Immature natural killer cell (primary cell): ENCODE measurements around the gene GNG3. TPM values are rescaled to one million over a fixed set of nuclear protein-coding genes. Genes with fewer than 3 reads are reported as not detected.
A peak's percentile ranks its signal among the peaks of the same experiment; 100 is the strongest.
"Not testable (repeated sequence)": the region's sequence is repeated elsewhere in the genome, so short reads cannot be mapped to it uniquely, and the experiment has no call there.

Experiments
- DNase-seq, 3 donors: peaks; one replicate each; pipeline ENCODE4 v3.0.0; 2022; ENCODE audit warnings: mixed read lengths in 1 of 3
- H3K27ac Mint-ChIP-seq, 6 donors: one replicate each; pipeline ENCODE4 v1.8.0; 2020; ENCODE audit warnings: mixed read lengths in 6 of 6, mild to moderate bottlenecking in 5 of 6, inconsistent platforms in 4 of 6, moderate library complexity in 3 of 6
- H3K27me3 Mint-ChIP-seq, 3 donors: one replicate each; pipeline ENCODE4 v1.8.0; 2020 to 2021; ENCODE audit warnings: low read depth in 3 of 3, mild to moderate bottlenecking in 3 of 3, mixed read lengths in 3 of 3, moderate library complexity in 3 of 3, inconsistent platforms in 1 of 3
- H3K36me3 Mint-ChIP-seq, 3 donors: one replicate each; pipeline ENCODE4 v1.8.0; 2020; ENCODE audit warnings: mixed read lengths in 3 of 3, inconsistent platforms in 2 of 3, mild to moderate bottlenecking in 2 of 3
- H3K4me1 Mint-ChIP-seq, 2 donors: one replicate each; pipeline ENCODE4 v1.8.0; 2020; ENCODE audit warnings: inconsistent platforms in 2 of 2, mild to moderate bottlenecking in 2 of 2, mixed read lengths in 2 of 2, moderate library complexity in 1 of 2
- H3K4me3 Mint-ChIP-seq, 5 donors: one replicate each; pipeline ENCODE4 v1.8.0; 2020; ENCODE audit warnings: mild to moderate bottlenecking in 5 of 5, mixed read lengths in 5 of 5, inconsistent platforms in 3 of 5, moderate library complexity in 3 of 5
- H3K9me3 Mint-ChIP-seq, 6 donors: one replicate each; pipeline ENCODE4 v1.8.0; 2020; ENCODE audit warnings: mild to moderate bottlenecking in 6 of 6, mixed read lengths in 6 of 6, inconsistent platforms in 4 of 6, moderate library complexity in 3 of 6
- polyA plus RNA-seq, 3 donors: library from polyadenylated mRNA; unstranded; fragments of 300-500 nt; fragmentation: Illumina TruSeq; gene quantifications; one replicate each; pipeline ENCODE4 v1.2.3, GENCODE V29; 2021

The GNG3 gene
- polyA plus RNA-seq, 3 donors from 2014 or later = not detected

DNA sequence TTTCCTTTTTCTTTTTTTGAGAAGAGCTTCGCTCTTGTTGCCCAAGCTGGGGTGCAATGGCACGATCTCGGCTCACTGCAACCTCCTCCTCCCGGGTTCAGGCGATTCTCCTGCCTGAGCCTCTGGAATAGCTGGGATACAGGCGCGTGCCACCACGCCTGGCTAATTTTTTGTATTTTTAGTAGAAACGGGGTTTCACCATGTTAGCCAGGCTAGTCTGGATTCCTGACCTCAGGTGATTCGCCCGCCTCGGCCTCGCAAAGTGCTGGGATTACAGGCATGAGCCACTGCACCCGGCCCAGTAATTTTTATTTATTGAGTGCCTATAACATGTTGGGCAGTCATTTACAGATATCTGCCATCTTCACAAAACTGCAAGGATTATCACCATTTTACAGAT lies 22.6 kb downstream of the GNG3 start:
- Mint-ChIP-seq H3K27me3 (peaks cover 13 to 19% (median 15%) of the 10 kb centered on the region in 3 donors), H3K4me3 (peak overlapping the region; percentile 58 to 98 (median 95)), H3K4me1 (peaks cover 37 to 46% of the 10 kb centered on the region in 2 donors), H3K27ac (peak overlapping the region in 4 of 6 donors; percentile 21 to 57 (median 41))
- not testable (repeated sequence) for H3K36me3 Mint-ChIP-seq, DNase-seq, H3K9me3 Mint-ChIP-seq

DNA sequence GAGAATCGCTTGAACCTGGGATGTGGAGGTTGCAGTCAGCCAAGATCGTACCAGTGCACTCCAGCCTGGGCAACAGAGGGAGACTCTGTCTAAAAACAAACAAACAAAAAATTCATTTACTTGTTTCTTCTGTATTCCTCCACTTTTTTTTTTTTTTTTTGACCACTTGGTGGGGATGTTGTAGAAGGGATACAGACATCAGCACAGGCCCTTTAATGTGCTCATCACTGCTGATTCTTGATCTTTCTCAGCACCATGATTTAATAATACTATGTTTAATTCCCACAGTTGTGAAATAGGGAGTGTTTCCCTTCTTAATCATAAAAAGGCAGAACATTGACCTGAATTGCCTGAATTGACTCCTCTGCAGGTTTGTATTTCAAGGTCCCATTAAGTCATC lies 25.4 kb downstream of the GNG3 start:
- H3K36me3 Mint-ChIP-seq = peaks cover 4 to 10% (median 7%) of the 10 kb centered on the region in 3 donors
- peaks cover 23 to 33% of the 10 kb centered on the region in 2 donors for H3K4me1 Mint-ChIP-seq
- no peak for DNase-seq
- H3K4me3 Mint-ChIP-seq = no peak overlapping the region
- H3K9me3 Mint-ChIP-seq = no peaks in the 10 kb centered on the region
- peaks cover 3 to 9% (median 7%) of the 10 kb centered on the region in 3 donors for H3K27me3 Mint-ChIP-seq
- peak overlapping the region in 1 of 6 donors; percentile 18 for H3K27ac Mint-ChIP-seq

DNA sequence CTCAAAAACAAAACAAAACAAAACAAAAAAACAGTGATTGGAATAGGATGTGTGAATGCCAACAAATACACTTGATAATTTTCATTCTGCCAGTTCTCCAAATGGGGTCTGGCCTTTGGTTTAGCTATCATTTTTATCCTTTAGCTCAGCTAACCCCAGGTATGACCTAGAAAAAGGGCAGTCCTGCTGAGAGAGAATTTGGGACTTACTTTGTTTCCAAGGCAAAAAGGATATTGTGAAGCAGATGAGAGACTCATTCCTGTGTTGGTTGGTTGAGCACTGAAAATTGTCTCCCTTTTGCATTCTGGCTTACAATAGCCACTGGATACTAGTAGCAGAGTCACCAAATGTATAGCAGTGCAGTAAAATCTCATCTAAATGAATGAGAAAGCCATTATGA lies 29.7 kb downstream of the GNG3 start:
- H3K4me3 Mint-ChIP-seq = no peak overlapping the region
- peaks cover 0 to 1% (median 0%) of the 10 kb centered on the region in 3 donors for H3K27me3 Mint-ChIP-seq
- H3K27ac Mint-ChIP-seq = no peak overlapping the region
- DNase-seq = no peak
- no peaks in the 10 kb centered on the region for H3K9me3 Mint-ChIP-seq
- H3K4me1 Mint-ChIP-seq = peaks cover 2 to 7% of the 10 kb centered on the region in 2 donors
- peaks cover 14 to 24% (median 18%) of the 10 kb centered on the region in 3 donors for H3K36me3 Mint-ChIP-seq

DNA sequence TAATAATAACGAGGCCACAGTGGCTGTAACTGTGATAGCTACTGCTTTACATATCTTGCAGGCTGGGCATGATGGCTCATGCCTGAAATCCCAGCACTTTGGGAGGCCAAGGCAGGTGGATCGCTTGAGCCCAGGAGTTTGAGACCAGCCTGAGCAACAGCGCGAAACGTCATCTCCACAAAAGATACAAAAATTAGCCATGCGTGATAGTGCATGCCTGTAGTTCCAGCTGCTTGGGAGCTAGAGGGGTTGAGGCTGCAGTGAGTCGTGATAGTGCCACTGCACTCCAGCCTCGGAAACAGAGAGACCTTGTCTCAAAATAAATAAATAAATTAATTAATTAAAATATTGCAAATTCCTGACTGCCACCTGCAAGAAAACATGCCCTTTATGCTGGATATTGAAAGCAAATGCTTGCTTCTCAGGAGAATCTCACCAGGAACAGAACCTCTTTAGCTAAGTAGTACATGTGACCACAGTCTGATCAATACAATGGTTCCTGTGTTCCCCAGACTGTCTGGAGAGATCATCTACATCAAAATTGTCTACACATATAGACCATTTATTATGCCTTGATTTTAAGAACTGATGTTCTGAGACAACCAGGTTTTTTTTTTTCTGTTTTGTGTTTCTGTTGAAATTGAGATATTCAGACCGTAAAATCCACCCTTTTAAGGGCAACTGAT lies 40.1 kb downstream of the GNG3 start:
- no peak for DNase-seq
- Mint-ChIP-seq H3K4me3 (no peak overlapping the region), H3K36me3 (peaks cover 0 to 7% (median 0%) of the 10 kb centered on the region in 3 donors), H3K27me3 (no peaks in the 10 kb centered on the region), H3K4me1 (peaks cover under 1 to 5% of the 10 kb centered on the region in 2 donors), H3K9me3 (no peaks in the 10 kb centered on the region), H3K27ac (peak overlapping the region in 1 of 6 donors; percentile 35)

DNA sequence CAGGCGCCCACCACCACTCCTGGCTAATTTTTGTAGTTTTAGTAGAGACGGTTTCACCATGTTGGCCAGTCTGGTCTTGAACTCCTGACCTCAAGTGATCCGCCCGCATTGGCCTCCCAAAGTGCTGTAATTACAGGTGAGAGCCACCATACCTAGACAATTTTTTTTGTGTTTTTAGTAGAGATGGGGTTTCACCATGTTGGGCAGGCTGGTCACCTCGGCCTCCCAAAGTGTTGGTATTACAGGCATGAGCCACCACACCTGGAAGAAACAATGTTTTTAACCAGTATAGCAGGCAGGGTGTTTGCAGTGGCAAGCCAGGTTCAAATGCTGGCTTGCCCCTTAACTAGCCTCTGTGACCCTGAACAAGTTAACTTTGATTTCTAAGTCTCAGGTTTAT lies 42.5 kb downstream of the GNG3 start:
- Mint-ChIP-seq H3K4me1 (peaks cover 13 to 24% of the 10 kb centered on the region in 2 donors), H3K27ac (peak overlapping the region in 1 of 6 donors; percentile 60)
- H3K4me3 Mint-ChIP-seq, H3K9me3 Mint-ChIP-seq, DNase-seq, H3K36me3 Mint-ChIP-seq, H3K27me3 Mint-ChIP-seq: not testable (repeated sequence)

DNA sequence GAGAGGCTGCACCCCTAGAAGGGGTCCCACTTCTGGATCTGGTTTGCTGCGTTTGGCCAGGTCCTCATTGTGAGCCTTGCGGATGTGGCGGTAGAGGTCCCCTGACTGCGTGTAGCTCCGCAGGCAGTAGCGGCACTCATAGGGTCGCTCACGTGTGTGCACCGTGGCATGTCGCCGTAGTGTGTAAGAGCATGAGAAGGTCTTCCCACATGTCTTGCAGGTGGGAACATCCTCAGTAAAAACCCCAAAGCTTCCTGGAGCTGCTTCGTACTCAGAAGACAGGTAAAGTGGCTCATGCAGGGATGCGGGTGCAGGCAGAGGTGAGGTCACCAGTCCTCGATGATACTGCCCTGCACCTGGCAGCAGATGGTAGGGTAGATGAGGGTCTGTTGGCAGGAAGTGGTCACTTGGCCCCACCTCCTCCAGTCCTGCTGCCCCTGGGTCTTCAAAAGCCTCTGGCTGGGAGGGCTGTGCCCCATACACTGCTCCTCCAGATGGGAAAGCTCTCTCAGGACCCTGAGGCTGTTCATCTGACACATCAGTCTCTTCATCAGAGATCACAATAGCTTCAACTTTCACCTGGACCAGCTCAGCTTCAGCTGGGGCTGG lies 44.8 kb downstream of the GNG3 start:
- Mint-ChIP-seq H3K27me3 (peaks cover 6 to 8% (median 7%) of the 10 kb centered on the region in 3 donors), H3K4me3 (peak overlapping the region in 1 of 5 donors; percentile 100), H3K36me3 (peaks cover 0 to 7% (median 0%) of the 10 kb centered on the region in 3 donors), H3K27ac (peak overlapping the region in 2 of 6 donors; percentile 40 to 96), H3K4me1 (peaks cover 13 to 25% of the 10 kb centered on the region in 2 donors), H3K9me3 (no peaks in the 10 kb centered on the region)
- no peak for DNase-seq

DNA sequence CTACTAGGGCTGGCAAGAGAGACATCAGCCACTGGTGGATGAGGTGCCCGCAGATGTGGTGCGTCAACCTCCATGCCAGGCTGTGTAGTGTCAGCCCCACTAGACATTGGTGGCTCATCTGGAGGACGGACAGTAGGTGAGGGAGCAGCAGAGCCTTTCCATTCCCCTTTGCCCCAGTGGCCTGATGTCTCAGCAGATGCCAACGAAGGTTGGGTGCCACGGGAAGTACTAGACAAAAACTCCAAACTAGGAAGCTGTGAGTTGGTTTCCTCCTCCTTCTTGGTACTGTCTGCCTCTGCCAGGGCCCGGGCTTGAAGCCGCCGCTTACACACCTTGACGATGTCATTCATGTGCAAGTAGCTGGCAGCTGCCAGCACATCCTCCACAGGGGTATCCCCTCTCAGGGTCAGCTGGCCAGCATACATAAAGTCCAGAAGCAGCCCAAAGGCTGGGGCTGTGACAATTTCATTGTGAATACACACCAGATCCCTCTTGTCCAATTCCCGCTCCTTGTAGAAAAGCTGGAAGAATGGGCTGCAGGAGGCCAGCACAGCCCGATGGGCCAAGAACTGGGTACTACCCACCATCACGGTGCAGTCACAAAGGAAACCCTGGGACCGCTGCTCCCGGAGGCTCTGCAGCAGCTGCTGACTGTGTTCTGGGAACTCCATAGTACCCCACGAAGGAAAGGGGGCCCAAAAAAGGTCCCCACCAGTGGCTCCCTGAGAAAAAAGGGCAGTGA lies 45.7 kb downstream of the GNG3 start:
- peaks cover 0 to 7% (median 0%) of the 10 kb centered on the region in 3 donors for H3K36me3 Mint-ChIP-seq
- H3K4me1 Mint-ChIP-seq = peaks cover 13 to 25% of the 10 kb centered on the region in 2 donors
- no peaks in the 10 kb centered on the region for H3K9me3 Mint-ChIP-seq
- H3K4me3 Mint-ChIP-seq = peak overlapping the region; percentile 95 to 100 (median 97)
- DNase-seq = no peak
- peaks cover 6 to 8% (median 7%) of the 10 kb centered on the region in 3 donors for H3K27me3 Mint-ChIP-seq
- H3K27ac Mint-ChIP-seq = peak overlapping the region; percentile 96 to 100 (median 98)

DNA sequence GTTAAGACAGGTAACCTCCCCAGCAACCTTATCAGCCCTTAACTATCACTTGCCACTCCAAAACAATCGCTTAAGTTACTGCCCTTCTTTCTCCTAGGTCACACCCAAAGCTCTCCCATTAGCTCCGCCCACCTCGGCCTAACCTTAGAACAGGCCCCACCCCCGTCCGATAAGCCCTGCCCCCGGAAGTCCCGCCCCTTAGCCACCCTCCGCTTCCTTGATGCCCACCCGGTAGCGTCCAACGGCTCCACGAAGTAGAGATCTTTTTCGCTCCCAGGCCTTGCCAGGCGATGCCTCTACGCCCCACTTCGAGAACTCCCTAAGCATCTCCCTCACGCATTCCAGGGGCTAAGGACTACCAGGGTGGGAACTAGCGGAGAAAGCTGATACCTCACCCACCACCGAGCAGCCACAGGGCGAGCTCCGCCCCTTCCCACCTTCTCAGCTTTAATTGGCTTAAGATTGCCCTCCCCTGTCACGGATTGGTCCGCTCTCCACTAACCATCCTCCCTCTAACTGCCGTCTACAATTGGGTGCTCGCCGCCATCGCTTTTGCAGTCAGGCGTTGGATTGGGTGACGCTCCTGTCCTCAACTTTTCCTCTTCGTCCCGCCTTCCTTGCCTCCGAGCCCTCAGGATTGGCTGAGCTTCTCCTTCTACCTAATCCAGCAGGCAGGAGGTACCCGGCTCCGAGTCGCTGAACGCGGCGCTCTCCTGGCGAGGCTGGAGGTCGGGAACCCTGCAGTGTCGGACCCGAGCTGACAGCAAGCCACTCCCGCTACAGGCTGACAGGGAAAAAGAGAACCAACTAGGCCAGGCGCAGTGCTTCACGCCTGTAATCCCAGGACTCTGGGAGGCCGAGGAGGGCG lies 46.5 kb downstream of the GNG3 start, which contains the start of gene ZBTB3:
Gene ZBTB3, minus strand, starts transcription at position 425 of the 868 bp plus-strand sequence. CDS start 496 bp downstream, outside the sequence.
- Mint-ChIP-seq H3K27ac (peak within 1 kb of the TSS; percentile 96 to 100 (median 98)), H3K27me3 (peaks cover 6 to 8% (median 7%) of the 10 kb centered on the region in 3 donors), H3K36me3 (peaks cover 0 to 3% (median 0%) of the 10 kb centered on the region in 3 donors), H3K9me3 (no peaks in the 10 kb centered on the region), H3K4me1 (peaks cover 13 to 25% of the 10 kb centered on the region in 2 donors), H3K4me3 (peak within 1 kb of the TSS; percentile 95 to 100 (median 97))
- DNase-seq = peak; percentile 98 to 99 (median 99)

DNA sequence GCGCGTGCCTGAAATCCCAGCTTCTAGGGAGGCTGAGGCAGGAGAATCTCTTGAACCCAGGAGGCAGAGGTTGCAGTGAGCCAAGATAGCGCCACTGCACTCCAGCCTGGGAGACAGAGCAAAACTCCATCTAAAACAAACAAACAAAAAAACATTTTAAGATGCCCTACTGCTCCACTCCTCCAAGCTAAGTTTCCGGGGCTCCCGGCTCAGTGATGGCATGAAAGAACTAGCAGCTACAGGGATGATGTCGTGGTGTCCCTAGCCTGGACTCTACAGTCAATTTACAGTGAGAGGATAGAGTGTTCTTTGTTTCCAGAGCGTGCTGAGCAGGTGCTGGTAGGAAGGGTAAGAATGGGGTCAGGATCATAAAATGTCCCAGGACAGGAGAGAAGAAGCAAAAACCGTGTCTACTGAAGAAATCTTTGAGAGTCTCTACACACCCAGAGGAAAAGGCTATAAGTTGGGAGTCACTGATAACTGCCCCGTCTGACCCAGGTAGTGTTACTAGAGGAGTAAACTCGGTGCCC lies 47.7 kb downstream of the GNG3 start:
- Mint-ChIP-seq H3K4me1 (peaks cover 13 to 22% of the 10 kb centered on the region in 2 donors), H3K27ac (peak overlapping the region in 4 of 6 donors; percentile 20 to 72 (median 71)), H3K36me3 (no peaks in the 10 kb centered on the region), H3K4me3 (peak overlapping the region; percentile 46 to 70 (median 54)), H3K9me3 (no peaks in the 10 kb centered on the region), H3K27me3 (peaks cover 6 to 8% (median 7%) of the 10 kb centered on the region in 3 donors)
- DNase-seq = no peak

DNA sequence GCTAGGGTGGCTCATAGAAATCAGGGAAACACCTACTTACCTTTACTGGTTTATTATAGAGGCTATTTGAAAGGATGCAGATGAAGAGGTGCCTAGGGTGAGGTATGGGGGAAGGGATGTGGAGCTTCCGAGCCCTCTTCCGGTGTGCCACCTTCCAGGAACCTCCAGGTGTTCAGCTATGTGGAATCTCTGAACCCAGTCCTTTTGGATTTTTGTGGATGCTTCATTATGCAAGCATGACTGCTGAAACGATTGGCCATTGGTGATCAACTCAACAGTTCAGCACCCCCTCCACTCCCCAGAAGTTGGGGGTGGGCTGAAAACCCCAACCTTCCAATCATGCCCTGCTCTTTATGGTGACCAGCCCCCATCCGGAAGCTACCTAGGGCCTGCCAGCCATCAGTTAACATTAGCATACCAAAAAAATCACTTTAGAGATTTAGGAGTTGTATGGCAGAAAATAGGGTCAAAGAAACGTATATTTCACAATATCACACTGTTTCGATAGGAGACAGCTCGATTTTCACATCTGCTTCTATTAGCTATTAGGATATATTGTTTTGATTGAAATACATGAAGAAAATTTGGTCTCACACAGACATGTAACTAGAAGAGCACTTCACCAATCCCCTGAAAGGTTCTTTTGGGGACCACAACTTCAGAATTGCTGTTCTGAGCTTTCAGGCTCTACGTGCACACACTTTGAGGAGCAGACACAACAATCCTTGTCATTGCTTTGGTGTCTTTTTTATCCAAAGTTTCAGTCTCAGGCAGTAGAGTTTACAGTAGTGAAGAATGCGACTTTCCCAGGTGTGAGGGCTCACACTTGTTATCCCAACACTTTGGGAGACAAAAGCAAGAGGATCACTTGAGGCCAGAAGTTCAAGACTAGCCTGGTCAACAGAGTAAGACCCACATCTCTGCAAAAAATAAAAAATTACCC lies 50.6 kb downstream of the GNG3 start:
- Mint-ChIP-seq H3K4me1 (peaks cover 31 to 33% of the 10 kb centered on the region in 2 donors), H3K4me3 (no peak overlapping the region), H3K36me3 (no peaks in the 10 kb centered on the region), H3K27me3 (peaks cover 8 to 13% (median 10%) of the 10 kb centered on the region in 3 donors), H3K9me3 (no peaks in the 10 kb centered on the region), H3K27ac (no peak overlapping the region)
- DNase-seq = no peak
